GM18868 (cell line): ENCODE data around the gene TMEM132A.

Source experiments
- ATAC-seq: cut with Tn5 transposase; IDR thresholded peaks from one replicate; pipeline ENCODE4 v1.9.1; 2021; ENCODE audit warnings: mild to moderate bottlenecking, moderate library complexity; ENCODE audit not compliant: unreplicated experiment

Gene TMEM132A

DNA sequence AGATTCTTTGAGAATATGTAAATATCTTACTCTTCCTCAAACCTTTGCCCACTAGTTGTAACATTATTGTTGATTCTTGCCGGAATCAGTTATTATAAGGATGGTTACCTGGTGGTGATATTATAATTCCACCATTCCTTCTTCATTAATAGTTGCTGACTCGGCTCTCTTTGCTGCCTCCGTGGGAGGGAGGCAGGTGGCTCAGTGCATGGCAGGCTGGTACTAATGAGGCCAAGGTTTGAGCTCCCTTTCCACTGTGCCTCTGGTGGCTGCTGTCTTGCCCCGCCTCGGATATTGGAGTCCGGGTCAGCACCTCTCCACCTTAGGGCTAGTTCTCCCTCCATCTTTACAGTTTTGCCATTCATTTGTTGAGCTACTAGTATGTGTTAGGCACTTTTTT is 59.9 kb downstream of the TMEM132A start:
- ATAC-seq: no peak

DNA sequence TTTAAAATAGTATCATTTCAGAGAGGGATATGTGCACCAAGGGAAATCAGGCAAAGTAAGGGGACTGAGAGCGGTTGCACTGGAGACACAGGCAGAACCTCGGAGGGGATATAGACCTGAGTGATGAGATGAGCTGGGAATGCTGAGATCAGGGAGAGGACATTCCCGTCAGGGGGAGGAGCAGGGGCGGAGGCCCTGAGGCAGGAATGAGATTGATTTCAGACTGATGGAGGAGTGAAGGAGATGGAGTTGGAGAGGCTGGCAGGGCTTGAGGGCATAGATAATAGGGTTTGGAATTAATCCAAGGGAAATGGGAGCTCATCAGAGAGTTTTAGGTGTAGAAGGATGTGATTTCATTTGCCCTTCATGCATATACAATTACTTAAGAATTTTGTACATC is 60.4 kb downstream of the TMEM132A start:
- ATAC-seq: no peak

DNA sequence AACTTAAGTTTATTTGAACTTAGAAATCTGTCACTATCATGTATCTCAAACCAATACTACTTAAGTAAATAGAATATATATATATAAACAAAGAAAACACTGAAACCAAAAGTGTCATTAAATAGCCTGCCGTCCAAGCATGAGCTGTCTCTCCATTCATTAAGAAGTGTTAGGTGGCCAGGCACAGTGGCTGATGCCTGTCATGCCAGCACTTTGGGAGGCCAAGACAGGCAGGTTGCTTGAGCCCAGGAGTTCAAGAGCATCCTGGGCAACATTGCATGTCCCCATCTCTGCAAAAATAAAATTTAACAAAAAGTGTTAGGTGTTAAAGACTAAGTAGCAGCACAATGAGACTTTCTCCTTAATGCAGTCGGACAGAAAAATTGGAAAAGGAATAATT is 61.2 kb downstream of the TMEM132A start:
- ATAC-seq: no peak

DNA sequence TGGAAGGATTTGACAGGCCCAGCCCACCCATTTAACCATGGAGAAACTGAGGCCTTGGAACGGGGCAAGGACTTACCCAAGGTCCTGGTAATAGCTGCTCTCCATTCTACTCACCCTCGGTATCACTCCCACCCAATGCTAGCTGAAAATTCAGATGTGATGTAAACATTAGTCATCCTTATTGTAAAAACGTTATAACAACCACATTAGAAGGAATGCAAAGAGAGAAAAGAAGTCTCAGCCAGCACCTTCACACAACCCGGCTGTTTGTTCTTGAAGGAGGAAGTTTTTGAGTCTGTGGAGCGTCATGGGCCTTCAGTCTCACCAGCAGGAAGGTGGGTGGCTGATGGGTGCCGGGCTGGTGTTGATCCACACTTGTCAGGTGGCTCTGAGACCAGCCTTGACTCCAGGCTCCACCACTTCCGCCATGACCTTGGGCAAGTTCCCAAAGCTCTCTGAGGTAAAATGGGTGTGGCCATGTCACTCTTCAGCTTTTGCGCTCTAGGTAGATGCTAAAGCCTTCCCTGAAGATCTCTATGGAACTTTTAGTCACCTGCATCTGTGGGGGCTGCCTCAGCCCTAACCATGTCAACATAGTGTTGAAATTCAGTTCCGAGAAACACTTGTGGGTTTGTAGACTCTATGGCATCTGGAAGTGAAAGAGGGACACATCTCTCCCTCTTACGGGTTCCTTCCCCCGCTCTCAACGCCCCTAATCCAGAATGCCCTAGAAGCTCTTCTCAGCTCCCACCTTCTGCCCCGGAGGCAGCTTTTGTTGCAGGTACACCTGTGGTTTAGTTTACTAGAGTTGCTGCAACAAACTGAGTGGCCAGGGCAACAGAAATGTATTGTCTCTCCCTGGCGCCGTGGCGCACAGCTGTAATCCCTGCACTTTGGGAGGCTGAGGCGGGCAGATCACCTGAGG is 62.0 kb downstream of the TMEM132A start:
- ATAC-seq: no peak
